ENCODE results near the gene HYAL2.

DNA sequence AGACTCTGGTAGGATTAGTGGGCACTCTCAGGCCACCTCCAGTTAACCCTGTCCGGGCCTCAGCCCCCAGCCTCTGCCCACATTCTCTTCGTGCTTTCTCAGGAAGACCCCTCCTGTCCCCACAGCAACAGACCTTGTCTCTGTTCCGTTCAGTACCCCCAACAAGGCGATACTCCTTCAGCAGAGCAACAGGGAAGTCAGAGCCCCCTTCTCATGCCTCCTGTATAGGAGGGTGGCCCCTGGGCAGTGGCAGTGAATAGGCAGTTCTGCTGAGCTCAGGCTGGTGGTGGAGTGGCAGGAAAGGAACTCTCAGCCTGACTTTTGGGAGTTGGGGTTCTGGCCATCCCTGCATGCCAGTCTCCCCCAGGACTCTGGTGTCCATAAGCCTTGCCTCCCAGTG is 53.1 kb downstream of the HYAL2 start:
- TF ChIP-seq ESRRA (IDR thresholded peaks at IDR 0.05; ENCODE audit: borderline replicate concordance, low read length), result no peak
- TF ChIP-seq, protein P1, sequence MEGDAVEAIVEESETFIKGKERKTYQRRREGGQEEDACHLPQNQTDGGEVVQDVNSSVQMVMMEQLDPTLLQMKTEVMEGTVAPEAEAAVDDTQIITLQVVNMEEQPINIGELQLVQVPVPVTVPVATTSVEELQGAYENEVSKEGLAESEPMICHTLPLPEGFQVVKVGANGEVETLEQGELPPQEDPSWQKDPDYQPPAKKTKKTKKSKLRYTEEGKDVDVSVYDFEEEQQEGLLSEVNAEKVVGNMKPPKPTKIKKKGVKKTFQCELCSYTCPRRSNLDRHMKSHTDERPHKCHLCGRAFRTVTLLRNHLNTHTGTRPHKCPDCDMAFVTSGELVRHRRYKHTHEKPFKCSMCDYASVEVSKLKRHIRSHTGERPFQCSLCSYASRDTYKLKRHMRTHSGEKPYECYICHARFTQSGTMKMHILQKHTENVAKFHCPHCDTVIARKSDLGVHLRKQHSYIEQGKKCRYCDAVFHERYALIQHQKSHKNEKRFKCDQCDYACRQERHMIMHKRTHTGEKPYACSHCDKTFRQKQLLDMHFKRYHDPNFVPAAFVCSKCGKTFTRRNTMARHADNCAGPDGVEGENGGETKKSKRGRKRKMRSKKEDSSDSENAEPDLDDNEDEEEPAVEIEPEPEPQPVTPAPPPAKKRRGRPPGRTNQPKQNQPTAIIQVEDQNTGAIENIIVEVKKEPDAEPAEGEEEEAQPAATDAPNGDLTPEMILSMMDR (IDR thresholded peaks at IDR 0.05), result no peak
- TF ChIP-seq, protein P2, sequence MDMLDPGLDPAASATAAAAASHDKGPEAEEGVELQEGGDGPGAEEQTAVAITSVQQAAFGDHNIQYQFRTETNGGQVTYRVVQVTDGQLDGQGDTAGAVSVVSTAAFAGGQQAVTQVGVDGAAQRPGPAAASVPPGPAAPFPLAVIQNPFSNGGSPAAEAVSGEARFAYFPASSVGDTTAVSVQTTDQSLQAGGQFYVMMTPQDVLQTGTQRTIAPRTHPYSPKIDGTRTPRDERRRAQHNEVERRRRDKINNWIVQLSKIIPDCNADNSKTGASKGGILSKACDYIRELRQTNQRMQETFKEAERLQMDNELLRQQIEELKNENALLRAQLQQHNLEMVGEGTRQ (IDR thresholded peaks at IDR 0.05), result no peak
- no peak for TF ChIP-seq JUNB (IDR thresholded peaks at IDR 0.05)
- no peak for TF ChIP-seq RCOR1 (IDR thresholded peaks at IDR 0.05; ENCODE audit: low read depth, low read length)
- TF ChIP-seq TP53 (CRISPR knock-in tag; IDR thresholded peaks at IDR 0.05), result no peak
- no peak for TF ChIP-seq RAD21 (conservative IDR thresholded peaks at IDR 0.05 in 1 of 2, IDR thresholded peaks at IDR 0.05 in 1 of 2)
- TF ChIP-seq EP300 (IDR thresholded peaks at IDR 0.05), result no peak
- TF ChIP-seq, protein P3, sequence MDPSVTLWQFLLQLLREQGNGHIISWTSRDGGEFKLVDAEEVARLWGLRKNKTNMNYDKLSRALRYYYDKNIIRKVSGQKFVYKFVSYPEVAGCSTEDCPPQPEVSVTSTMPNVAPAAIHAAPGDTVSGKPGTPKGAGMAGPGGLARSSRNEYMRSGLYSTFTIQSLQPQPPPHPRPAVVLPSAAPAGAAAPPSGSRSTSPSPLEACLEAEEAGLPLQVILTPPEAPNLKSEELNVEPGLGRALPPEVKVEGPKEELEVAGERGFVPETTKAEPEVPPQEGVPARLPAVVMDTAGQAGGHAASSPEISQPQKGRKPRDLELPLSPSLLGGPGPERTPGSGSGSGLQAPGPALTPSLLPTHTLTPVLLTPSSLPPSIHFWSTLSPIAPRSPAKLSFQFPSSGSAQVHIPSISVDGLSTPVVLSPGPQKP (IDR thresholded peaks at IDR 0.05; ENCODE audit: low read depth, low read length), result no peak
- TF ChIP-seq CHD2 (IDR thresholded peaks at IDR 0.05; ENCODE audit: low read length, partially characterized antibody), result no peak
- no peak for TF ChIP-seq POLR2A (IDR thresholded peaks at IDR 0.05; ENCODE audit: low read length)

Data from A549 (cell line).